GM12864 (cell line): Measurements from ENCODE around the gene TOR4A.

Experiments
- DNase-seq: peaks from one replicate; pipeline ENCODE4 v3.0.0-alpha.2; 2011; ENCODE audit warnings: low read depth
- H3K4me3 ChIP-seq: 2 replicates; pipeline ENCODE4 v1.5.1; 2011; ENCODE audit warnings: mild to moderate bottlenecking, low read depth, low read length, control low read depth
- TF ChIP-seq, protein P1 (sequence below): IDR thresholded peaks from 2 replicates; pipeline ENCODE4 v1.5.1; 2011; ENCODE audit warnings: low read depth, mild to moderate bottlenecking, moderate library complexity, low read length, control low read depth, inconsistent platforms; ENCODE audit errors: missing control alignments

TOR4A gene

GRCh38 chr9:137330689-137331088, 53.2 kb downstream of the TOR4A start:
- TF ChIP-seq, protein P1, sequence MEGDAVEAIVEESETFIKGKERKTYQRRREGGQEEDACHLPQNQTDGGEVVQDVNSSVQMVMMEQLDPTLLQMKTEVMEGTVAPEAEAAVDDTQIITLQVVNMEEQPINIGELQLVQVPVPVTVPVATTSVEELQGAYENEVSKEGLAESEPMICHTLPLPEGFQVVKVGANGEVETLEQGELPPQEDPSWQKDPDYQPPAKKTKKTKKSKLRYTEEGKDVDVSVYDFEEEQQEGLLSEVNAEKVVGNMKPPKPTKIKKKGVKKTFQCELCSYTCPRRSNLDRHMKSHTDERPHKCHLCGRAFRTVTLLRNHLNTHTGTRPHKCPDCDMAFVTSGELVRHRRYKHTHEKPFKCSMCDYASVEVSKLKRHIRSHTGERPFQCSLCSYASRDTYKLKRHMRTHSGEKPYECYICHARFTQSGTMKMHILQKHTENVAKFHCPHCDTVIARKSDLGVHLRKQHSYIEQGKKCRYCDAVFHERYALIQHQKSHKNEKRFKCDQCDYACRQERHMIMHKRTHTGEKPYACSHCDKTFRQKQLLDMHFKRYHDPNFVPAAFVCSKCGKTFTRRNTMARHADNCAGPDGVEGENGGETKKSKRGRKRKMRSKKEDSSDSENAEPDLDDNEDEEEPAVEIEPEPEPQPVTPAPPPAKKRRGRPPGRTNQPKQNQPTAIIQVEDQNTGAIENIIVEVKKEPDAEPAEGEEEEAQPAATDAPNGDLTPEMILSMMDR: no peak
- DNase-seq: no peak
- H3K4me3 ChIP-seq: no peak overlapping the region

DNA sequence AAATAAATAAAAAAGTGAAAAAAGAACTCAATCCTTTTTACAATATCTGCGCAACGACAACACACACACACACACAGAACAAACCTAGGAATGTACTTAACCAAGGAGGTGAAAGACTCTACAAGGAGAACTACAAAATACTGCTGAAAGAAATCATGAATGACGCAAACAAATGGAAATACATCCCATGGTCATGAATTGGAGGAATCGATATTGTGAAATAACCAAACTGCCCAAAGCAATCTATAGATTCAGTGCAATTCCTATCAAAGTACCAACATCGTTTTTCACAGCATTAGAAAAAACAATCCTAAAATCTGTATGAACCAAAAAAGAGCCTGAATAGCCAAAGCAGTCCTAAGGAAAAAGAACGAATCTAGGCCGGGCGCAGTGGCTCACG, 54.4 kb downstream of the TOR4A start:
- TF ChIP-seq, protein P1: no peak
- H3K4me3 ChIP-seq: no peak overlapping the region

More for the DNA sequence above, 54.4 kb downstream of the TOR4A start:
- no peak for DNase-seq
